WERI-Rb-1 (cell line): ENCODE results near the gene ABCG1.
"Not testable (repeated sequence)": the region's sequence is repeated elsewhere in the genome, so short reads cannot be mapped to it uniquely, and the experiment has no call there.

Experiments
- DNase-seq: peaks from one replicate; pipeline ENCODE4 v3.0.0-alpha.2; 2020
- H3K27ac ChIP-seq: fragments of 250-450 bp; sonication (Bioruptor Pico); 2 replicates; pipeline ENCODE4 v1.5.1; 2020; ENCODE audit warnings: mild to moderate bottlenecking, moderate library complexity
- H3K27me3 ChIP-seq: fragments of 250-450 bp; sonication (Bioruptor Pico); 2 replicates; pipeline ENCODE4 v1.5.1; 2021; ENCODE audit warnings: mild to moderate bottlenecking, low read depth, moderate library complexity; ENCODE audit not compliant: insufficient read depth, severe bottlenecking
- H3K36me3 ChIP-seq: fragments of 250-450 bp; sonication (Bioruptor Pico); 2 replicates; pipeline ENCODE4 v1.5.1; 2020; ENCODE audit warnings: mild to moderate bottlenecking, moderate library complexity
- H3K4me3 ChIP-seq: 2 replicates; pipeline ENCODE4 v1.5.1; 2011; ENCODE audit warnings: low read depth, mild to moderate bottlenecking, control low read depth, low read length
- H3K9me3 ChIP-seq: fragments of 250-450 bp; sonication (Bioruptor Pico); 2 replicates; pipeline ENCODE4 v1.5.1; 2021; ENCODE audit warnings: mild to moderate bottlenecking, moderate library complexity; ENCODE audit not compliant: severe bottlenecking
- CTCF ChIP-seq: IDR thresholded peaks from 2 replicates; pipeline ENCODE4 v1.5.1; 2011; ENCODE audit warnings: low read depth, mild to moderate bottlenecking, control low read depth, inconsistent platforms, low read length

Gene ABCG1

GRCh38 chr21:42175110-42175710 lies 43.7 kb upstream of the ABCG1 start:
- Histone ChIP-seq H3K27me3 (no peaks in the 10 kb centered on the region), H3K4me3 (no peak overlapping the region), H3K9me3 (no peaks in the 10 kb centered on the region), H3K36me3 (no peaks in the 10 kb centered on the region), H3K27ac (no peak overlapping the region)
- DNase-seq = no peak
- no peak for TF ChIP-seq CTCF

- Histone ChIP-seq H3K36me3 (no peaks in the 10 kb centered on the region), H3K9me3 (no peaks in the 10 kb centered on the region), H3K27ac (no peak overlapping the region), H3K27me3 (no peaks in the 10 kb centered on the region), H3K4me3 (no peak overlapping the region)
- no peak for DNase-seq
- TF ChIP-seq CTCF = no peak
Measured at GRCh38 chr21:42176859-42177258, 42.1 kb upstream of the ABCG1 start.

GRCh38 chr21:42179316-42179715 lies 39.6 kb upstream of the ABCG1 start:
- H3K9me3 ChIP-seq = peaks cover 3% of the 10 kb centered on the region
- no peak for TF ChIP-seq CTCF
- H3K4me3 ChIP-seq = no peak overlapping the region
- no peak for DNase-seq
- H3K27me3 ChIP-seq = no peaks in the 10 kb centered on the region
- no peaks in the 10 kb centered on the region for H3K36me3 ChIP-seq
- H3K27ac ChIP-seq = no peak overlapping the region

- not testable (repeated sequence) for DNase-seq, H3K27me3 ChIP-seq, H3K4me3 ChIP-seq, H3K27ac ChIP-seq, H3K36me3 ChIP-seq, H3K9me3 ChIP-seq
Measured at GRCh38 chr21:42180001-42180400, 38.9 kb upstream of the ABCG1 start.

- no peak overlapping the region for H3K4me3 ChIP-seq
- no peak for TF ChIP-seq CTCF
- no peaks in the 10 kb centered on the region for H3K36me3 ChIP-seq
- no peak overlapping the region for H3K27ac ChIP-seq
- H3K9me3 ChIP-seq = peaks cover 12% of the 10 kb centered on the region
- H3K27me3 ChIP-seq = no peaks in the 10 kb centered on the region
- DNase-seq = no peak
Measured at GRCh38 chr21:42182713-42183371, 36.1 kb upstream of the ABCG1 start.

- no peak for TF ChIP-seq CTCF
- Histone ChIP-seq H3K9me3 (peaks cover 12% of the 10 kb centered on the region), H3K4me3 (no peak overlapping the region), H3K36me3 (no peaks in the 10 kb centered on the region), H3K27me3 (no peaks in the 10 kb centered on the region), H3K27ac (no peak overlapping the region)
- DNase-seq = no peak
Measured at GRCh38 chr21:42183374-42184266, 35.3 kb upstream of the ABCG1 start.
